ENCODE measurements around the gene ASAH2. TPM values are rescaled to one million over a fixed set of nuclear protein-coding genes. Genes with fewer than 3 reads are reported as not detected.

The ASAH2 gene
- total and polyA plus RNA-seq, 2 of the 13 experiments (the other 11 are each of a cell fraction or from before 2014, with no cell fraction given) = 16.0 to 17.9 TPM

GRCh38 chr10:50234486-50234885 lies 16.8 kb downstream of the ASAH2 start (continued):
- TF ChIP-seq ZNF362 (CRISPR knock-in tag; IDR thresholded peaks at IDR 0.05; ENCODE audit: borderline replicate concordance) = peak; percentile 54; the same call in 1 of the 2 replicates
- no peak for TF ChIP-seq ZNF574 (CRISPR knock-in tag; IDR thresholded peaks at IDR 0.05)
- no peak for TF ChIP-seq ZNF761 (CRISPR knock-in tag; conservative IDR thresholded peaks at IDR 0.05)
- no peak for TF ChIP-seq MTERF4 (CRISPR knock-in tag; IDR thresholded peaks at IDR 0.05)
- peak; percentile 91 for TF ChIP-seq ZKSCAN5 (CRISPR knock-in tag; IDR thresholded peaks at IDR 0.05)
- peak; percentile 71 for TF ChIP-seq TBL1XR1 (IDR thresholded peaks at IDR 0.05; ENCODE audit: borderline replicate concordance, low read length, partially characterized antibody)
- TF ChIP-seq SKIL (CRISPR knock-in tag; IDR thresholded peaks at IDR 0.05; ENCODE audit: borderline replicate concordance) = peak; percentile 78
- peak; percentile 84 for TF ChIP-seq HOMEZ (CRISPR knock-in tag; IDR thresholded peaks at IDR 0.05; ENCODE audit: low read depth)
- TF ChIP-seq TCF12 (IDR thresholded peaks at IDR 0.05) = no peak
- TF ChIP-seq TCF12 (CRISPR knock-in tag; IDR thresholded peaks at IDR 0.05) = 0 out of 2 replicates have a peak, but pooled peaks have one; percentile 64
- TF ChIP-seq MTF2 (CRISPR knock-in tag; IDR thresholded peaks at IDR 0.05; ENCODE audit: borderline replicate concordance) = no peak
- TF ChIP-seq MBNL3 (CRISPR knock-in tag; conservative IDR thresholded peaks at IDR 0.05) = no peak
- TF ChIP-seq HNF4G (IDR thresholded peaks at IDR 0.05; ENCODE audit: borderline replicate concordance, low read depth, low read length) = no peak
- TF ChIP-seq HNF4G (CRISPR knock-in tag; IDR thresholded peaks at IDR 0.05; ENCODE audit: borderline replicate concordance, low read depth) = no peak
- TF ChIP-seq ZFP36L2 (CRISPR knock-in tag; IDR thresholded peaks at IDR 0.05) = no peak
- TF ChIP-seq ZNF660 (CRISPR knock-in tag; IDR thresholded peaks at IDR 0.05; ENCODE audit: borderline replicate concordance, low read depth) = no peak
- peak; percentile 21; the same call in 1 of the 2 replicates for TF ChIP-seq YEATS2 (CRISPR knock-in tag; IDR thresholded peaks at IDR 0.05; ENCODE audit: borderline replicate concordance)
- TF ChIP-seq TARDBP (CRISPR knock-in tag; IDR thresholded peaks at IDR 0.05) = peak; percentile 82
- 0 out of 2 replicates have a peak, but pooled peaks have one; percentile 21 for TF ChIP-seq ZBTB21 (CRISPR knock-in tag; IDR thresholded peaks at IDR 0.05)
- TF ChIP-seq JUNB (CRISPR knock-in tag; IDR thresholded peaks at IDR 0.05; ENCODE audit: borderline replicate concordance) = no peak; the same call in 1 of the 2 replicates
- TF ChIP-seq MLLT10 (CRISPR knock-in tag; IDR thresholded peaks at IDR 0.05) = no peak
- TF ChIP-seq ATF1 (CRISPR knock-in tag; IDR thresholded peaks at IDR 0.05) = peak; percentile 63
- no peak for TF ChIP-seq TEAD2 (CRISPR knock-in tag; IDR thresholded peaks at IDR 0.05)

Measured in HepG2 (cell line).